Middle frontal gyrus (tissue), 1 donor: ENCODE results near the gene BNIP3.
"Not testable (repeated sequence)": the region's sequence is repeated elsewhere in the genome, so short reads cannot be mapped to it uniquely, and the experiment has no call there.

Source experiments
- DNase-seq: peaks from one replicate; pipeline ENCODE4 v3.0.0-alpha.2; 2015; ENCODE audit warnings: low spot score; ENCODE audit errors: extremely low spot score

BNIP3 gene

GRCh38 chr10:131949908-131950307 is 31.8 kb downstream of the BNIP3 start:
- not testable (repeated sequence) for DNase-seq

GRCh38 chr10:131949041-131949862 is 32.5 kb downstream of the BNIP3 start:
- no peak for DNase-seq

- DNase-seq, result no peak
Observed at GRCh38 chr10:131948501-131948900, 33.2 kb downstream of the BNIP3 start.

- no peak for DNase-seq
Observed at GRCh38 chr10:131947631-131948347, 33.9 kb downstream of the BNIP3 start.

GRCh38 chr10:131946880-131947279 is 34.8 kb downstream of the BNIP3 start:
- DNase-seq, result no peak

- DNase-seq, result no peak
Observed at GRCh38 chr10:131946321-131946751, 35.4 kb downstream of the BNIP3 start.

GRCh38 chr10:131944976-131945695 is 36.6 kb downstream of the BNIP3 start:
- no peak for DNase-seq

GRCh38 chr10:131944412-131944811 is 37.3 kb downstream of the BNIP3 start:
- no peak for DNase-seq

GRCh38 chr10:131943021-131943814 is 38.5 kb downstream of the BNIP3 start:
- DNase-seq, result no peak

- DNase-seq, result no peak
Observed at GRCh38 chr10:131942455-131942854, 39.3 kb downstream of the BNIP3 start.

GRCh38 chr10:131938681-131939080 is 43.0 kb downstream of the BNIP3 start:
- no peak for DNase-seq

- no peak for DNase-seq
Observed at GRCh38 chr10:131937836-131938235, 43.9 kb downstream of the BNIP3 start.

- no peak for DNase-seq
Observed at GRCh38 chr10:131936736-131937135, 45.0 kb downstream of the BNIP3 start.

GRCh38 chr10:131936294-131936693 is 45.4 kb downstream of the BNIP3 start:
- no peak for DNase-seq

GRCh38 chr10:131935260-131935659 is 46.5 kb downstream of the BNIP3 start:
- no peak for DNase-seq

GRCh38 chr10:131934769-131935168 is 47.0 kb downstream of the BNIP3 start:
- no peak for DNase-seq

GRCh38 chr10:131933696-131934086 is 48.0 kb downstream of the BNIP3 start:
- DNase-seq, result no peak

- no peak for DNase-seq
Observed at GRCh38 chr10:131933016-131933695, 48.6 kb downstream of the BNIP3 start.

- DNase-seq, result no peak
Observed at GRCh38 chr10:131931981-131932380, 49.7 kb downstream of the BNIP3 start.

- no peak for DNase-seq
Observed at GRCh38 chr10:131930586-131931330, 51.0 kb downstream of the BNIP3 start.
